Measurements from ENCODE around the gene COBLL1.

GRCh38 chr2:164802095-164802707 is 39.4 kb downstream of the COBLL1 start:
- TF ChIP-seq CTCF (IDR thresholded peaks at IDR 0.05) (no peak), POLR2A (IDR thresholded peaks at IDR 0.05) (no peak)

Measured in lower leg skin (tissue), 3 donors.